ENCODE measurements around the gene CEP112.

Gene CEP112

DNA sequence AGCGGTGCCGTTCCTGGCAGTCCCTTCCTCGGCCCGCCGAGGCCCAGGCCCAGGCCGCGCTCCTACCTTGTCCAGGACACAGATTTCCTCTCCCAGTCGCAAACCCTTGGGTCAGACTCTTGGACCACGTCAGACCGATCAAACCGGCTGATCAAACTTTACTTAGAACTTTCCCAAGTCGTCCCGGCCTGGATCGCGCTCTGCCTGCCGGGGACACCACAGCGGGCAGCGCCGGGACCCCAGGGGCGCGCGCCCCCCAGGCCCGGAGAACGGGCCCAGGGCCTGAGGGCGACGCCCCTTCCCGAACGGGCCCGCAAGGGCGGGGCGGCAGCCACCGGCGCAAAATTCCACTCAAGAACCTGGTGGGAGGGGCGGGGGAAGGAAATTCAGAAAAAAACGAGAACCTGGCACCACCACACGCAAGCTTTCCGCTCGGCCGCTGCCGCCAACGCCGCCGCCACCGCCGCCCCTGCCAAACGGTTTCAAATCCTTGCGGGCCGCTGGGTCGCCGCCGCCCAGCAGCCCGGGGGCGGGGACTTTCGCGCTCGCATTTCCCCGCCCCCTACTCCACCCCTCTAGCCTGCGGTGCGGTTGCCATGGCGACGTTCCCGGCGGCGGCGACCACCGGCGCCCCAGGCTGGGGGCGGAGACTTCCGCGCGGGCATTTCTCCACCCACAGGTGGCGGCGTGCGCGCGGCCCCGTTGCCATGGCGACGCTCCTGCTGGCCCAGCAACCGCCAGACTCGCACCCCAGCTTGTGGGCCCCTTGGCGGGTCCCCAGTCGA, at the start of gene CEP112:
CEP112 (minus strand) TSS at position 541 of the 785 bp plus-strand sequence.
- peak; percentile 89 for DNase-seq

DNA sequence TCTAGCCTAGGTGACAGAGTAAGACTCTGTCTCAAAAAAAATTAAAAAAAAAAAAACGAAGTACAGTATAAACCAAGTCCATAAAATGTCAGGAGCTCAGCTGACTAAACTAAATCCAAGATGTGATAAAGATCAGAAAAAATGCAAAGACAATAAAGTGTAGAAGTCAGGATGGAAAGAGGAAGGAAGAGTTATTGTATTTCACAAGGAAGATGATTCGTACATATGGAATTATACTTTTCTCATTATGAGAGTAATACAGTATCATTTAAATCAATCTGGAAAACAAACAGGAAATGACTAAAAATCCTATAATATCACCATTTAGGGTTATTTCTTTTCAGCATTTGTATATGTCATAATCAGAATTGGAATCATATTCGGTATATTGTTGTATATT, 48.7 kb upstream of the CEP112 start:
- no peak for DNase-seq

DNA sequence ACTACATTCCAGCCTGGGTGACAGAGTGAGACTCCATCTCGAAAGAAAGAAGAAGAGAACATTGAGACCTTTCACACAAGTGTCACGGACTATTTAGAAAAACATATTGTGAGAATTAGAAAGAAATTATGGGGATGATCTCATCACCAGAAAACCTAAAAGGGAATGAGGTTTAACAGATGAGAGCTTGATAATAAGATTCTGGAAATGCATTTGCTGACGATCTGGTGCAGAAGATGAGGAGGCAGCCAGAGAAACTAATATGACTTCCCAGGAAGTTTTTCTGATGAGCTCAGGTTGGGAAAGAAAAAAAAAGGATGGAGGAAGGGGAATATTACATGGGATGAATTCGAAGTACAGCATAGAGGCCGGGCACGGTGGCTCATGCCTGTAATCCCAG, 48.1 kb upstream of the CEP112 start:
- no peak for DNase-seq

DNA sequence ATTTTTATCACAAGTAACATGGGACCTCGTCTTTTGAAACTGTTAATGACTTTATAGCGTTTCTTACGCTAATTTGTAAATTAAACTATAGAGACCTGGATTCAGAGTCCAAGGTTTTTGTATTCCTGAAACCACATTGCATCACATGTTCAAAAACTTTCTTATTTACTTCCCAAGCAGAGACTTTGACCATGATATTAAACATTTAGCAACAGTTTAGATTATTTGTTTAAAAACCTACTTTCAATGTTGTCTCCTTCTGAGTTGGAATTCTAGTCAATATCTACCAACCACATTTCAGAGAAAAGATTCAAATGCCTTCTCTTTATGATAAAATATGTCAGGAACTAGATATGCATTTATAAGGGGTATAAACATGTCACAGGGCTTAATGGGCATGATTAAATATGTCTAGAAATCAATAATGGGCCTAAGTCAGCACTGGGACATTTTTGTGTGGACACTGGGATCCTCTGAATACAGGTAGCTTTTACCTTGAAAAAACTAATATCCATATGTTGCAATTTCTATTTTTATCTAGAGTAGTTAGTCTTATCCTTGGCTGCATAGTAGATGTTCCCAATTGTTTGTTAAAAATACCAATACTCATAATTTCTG, 43.6 kb upstream of the CEP112 start:
- no peak for DNase-seq

DNA sequence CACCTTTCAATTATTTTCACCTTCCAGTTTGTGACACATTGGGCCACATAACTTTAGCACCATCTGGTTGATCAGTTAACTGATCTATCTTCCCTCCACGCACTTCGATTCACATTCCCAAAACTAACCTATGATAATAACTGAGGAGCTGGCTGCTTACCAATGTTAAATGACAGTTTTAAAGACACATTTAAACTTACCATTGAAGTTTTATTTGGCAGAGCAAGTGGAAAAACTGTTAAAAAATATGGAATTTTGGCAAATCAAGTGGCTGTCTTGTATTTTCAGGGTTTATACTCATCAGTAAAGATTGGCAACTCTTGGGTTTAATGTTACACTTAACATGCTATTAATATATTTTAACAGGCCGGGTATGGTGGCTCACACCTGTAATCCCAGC, 42.7 kb upstream of the CEP112 start:
- no peak for DNase-seq

DNA sequence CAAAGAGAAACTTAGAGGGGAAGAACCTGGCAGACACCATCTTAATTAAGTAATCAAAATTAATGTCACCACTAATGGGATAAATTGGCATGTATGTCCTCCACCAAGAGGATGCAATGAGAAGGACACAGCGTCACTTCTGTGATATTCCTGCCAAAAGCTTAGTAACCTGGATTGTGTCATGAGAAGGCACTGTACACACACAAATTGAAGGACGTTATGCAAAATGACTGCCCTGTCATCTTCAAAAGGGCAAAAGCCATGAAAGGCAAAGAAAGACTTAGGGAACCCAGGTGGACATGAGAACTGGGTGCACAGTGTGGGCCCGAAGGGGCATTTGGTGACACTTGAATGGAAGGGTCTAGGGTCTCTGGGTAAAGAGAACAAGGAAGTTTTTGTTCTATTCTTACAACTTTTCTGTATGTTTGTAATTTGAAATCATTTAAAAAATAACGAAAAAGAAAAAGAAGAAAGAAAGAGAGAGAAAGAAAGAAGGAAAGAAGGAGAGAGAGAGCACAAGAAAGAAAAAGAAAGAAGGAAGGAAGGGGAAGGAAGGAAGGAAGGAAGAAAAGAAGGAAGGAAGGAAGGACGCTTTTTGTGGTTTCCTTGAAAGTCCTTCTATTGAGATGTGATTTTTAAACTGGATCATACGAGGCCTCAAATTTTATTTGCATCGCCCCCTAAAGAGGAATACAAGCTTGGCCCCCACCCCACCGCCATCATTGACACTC, 41.3 kb upstream of the CEP112 start:
- DNase-seq = no peak

DNA sequence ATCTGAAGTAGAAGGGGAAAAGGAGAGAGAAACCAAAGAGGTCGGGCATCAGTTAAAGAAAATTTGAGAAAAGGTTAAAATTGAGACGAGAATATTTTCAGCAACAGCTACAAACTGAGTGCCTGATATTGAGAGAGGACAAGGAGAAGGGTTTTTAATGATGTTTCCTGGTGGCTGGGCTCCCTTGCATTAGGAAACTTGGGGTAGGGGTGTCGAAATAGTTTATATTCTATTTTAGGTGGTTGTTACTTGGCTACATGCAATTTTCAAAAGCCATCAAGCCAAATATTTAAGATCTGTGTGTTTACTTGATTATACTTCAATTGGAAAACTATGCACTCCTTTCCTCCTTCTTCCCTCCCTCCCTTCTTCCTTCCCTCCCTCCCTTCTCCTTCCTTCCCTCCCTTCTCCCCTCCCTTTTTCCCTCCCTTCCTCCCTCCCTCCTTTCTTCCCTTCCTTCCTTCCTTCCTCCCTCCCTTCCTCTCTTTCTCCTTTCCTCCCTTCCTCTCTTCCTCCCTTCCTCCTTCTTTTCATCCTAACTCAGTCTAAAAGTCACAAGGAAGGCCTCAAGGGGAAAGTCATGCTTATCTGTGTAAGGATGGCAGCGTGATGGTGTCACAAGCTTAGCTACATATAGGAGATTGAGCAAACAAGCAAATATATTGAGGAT, 39.1 kb upstream of the CEP112 start:
- DNase-seq = no peak

DNA sequence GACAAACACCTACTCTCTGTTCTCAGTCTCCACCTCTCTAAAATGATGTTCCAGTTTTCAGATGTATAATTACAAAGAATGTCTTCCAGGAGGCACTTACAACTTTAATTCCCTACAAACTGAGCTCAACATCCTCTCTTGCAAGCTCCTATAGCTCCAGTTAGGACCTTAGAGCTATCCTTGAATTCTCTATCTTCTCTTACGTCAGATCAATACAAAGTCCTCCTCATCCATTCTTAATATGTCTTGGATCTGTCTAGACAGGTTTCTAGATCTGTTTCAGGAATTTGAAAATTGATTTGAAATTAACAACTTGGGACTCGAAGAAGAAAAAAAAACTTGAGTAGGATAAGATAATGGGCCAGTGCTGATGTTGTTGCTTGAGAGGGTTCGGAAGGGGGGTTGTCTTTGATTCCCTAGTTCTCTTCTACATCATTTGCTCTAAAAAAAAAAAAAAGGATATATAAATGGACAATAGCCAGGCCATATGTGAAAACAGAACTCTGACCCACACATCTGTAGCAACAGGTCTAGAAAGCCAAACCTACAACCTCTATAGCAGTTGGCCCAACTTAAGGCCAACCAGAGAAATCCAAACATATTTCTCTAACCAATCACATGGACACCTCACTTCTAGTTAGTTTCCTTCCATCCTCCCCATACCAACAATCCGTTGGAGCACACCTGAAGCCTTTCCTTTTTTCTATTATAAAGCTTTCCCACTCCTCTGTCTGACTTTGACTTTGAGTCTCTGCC, 38.0 kb upstream of the CEP112 start:
- DNase-seq = no peak

DNA sequence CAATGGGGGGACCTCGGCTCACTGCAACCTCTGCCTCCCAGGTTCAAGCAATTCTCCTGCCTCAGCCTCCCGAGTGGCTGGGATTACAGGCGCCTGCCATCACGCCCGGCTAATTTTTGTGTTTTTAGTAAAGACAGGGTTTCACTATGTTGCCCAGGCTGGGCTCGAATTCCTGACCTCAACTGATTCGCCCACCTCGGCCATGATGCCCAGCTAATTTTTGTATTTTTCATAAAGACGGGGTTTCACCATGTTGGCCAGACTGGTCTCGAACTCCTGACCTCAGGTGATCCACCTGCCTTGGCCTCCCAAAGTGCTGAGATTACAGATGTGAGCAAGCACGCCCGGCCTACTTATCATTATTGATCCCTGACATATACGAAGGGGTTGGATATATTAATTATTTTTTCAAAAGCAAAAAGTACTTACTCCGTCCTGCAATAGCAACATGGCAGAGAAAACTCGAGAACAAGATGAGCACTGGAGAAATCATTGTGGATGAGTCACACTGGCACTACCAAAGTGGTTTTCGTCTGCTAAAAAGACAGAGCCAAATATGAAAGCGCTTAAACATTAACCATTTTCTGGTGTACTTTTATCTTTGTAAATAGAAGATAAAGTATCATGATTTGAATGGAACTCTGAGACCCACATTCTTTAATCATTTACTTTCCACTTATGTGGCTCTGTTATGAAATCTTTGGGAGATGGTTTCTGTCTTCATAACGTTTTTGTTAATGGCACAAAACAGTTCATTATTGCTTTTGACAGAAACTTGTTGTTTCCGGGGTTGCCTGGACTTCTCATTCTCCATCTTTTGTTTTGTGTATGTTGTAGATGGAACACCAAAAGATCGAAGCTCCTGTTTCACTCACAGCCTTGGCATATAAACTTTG, 37.2 kb upstream of the CEP112 start, which contains the start of gene APOH:
APOH (minus strand) TSS at position 529 of the 896 bp plus-strand sequence; CDS start at position 493, 36 bp downstream.
- no peak for DNase-seq

DNA sequence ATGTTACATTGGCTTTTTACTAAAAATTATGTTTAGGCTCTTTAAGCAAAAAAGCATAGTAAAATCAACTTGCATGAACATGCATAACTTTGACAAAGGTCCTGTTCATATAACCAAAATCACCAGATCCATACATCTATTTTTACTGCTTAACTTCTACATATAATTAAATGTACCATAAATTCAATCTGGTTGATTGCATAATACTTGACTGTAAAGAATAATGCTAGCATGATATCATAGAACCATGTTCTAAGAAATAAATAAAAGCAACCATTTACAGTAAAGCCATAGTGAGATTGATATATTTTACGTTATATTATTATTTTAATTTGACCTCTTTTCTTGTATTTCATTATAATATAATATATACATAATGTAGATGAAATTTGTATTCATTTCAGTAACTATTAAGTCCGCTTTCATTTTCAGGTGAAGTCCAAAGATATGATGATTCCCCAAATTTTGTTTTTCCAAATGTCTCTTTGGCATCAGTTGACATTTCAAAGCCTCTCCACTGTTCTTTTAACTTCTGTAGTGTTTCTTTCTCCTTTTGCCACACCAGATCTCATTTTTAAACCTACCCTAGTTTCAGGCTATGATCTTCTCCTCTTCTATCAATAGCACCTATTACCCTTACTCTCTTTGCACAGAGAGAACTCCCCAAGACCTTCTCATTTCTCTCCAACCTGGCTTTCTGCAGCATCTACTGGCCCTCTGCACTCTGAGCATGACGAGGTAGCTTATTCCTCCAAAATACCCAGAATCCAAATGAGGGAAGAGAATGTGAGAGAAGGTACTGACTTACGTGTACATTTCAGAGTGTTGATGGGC, 35.5 kb upstream of the CEP112 start:
- no peak for DNase-seq

DNA sequence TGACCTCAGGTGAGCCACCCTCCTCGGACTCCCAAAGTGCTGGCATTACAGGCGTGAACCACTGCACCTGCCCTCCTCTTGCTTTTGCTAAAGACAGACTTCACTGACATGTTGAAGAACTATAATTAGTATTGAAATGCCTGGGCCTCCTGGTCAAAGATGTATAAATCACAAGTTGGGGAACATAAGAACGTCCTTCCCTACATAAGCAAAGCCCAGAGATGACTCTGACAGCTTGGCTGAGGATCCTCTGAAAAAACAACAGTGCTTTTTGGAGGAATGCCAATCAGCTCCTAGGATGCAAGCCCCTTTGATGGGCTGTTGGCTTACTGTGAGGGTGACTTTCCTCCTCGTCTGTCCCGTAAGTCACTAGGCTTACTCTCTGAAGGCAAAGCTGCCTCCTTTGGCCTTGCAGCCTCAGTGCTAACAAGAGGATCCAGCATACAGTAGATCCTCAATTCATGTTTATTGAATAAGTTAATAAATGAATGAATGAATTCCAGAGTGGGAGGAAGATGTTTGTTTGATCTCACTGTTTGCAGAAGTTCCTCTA, 30.9 kb upstream of the CEP112 start:
- no peak for DNase-seq

DNA sequence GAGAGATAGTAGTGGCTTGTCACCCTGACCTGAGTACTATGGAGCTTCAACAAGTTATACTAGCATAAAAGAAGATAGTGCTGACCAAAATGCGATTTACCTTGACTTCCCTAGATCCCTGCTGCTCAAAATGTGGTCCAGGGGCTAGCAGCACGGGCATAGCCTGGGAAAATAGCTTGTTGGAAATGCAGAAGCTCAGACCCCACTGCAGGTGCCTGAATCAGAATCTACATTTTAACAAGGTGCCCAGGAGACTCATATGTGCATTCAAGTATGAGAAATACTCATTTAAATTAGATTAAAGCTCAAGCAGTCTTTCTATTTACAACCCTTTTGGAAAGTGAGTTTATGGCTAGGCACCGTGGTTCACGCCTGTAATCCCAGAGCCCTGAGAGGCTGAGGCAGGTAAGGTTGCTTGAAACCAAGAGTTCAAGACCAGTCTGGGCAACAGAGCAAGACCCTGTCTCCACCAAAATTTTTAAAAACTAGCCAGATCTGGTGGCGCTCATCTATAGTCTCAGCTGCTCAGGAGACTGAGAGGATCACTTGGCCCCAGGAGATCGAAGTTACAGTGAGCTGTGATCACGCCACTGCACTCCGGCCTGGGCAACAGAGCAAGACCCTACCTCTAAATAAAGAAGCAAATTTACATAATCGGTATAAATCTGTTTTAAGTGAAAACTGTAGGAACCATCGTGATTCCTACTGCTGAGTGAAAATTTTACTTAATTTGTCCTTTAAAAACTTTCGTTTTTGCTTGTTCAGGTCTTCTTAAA, 30.0 kb upstream of the CEP112 start:
- no peak for DNase-seq

DNA sequence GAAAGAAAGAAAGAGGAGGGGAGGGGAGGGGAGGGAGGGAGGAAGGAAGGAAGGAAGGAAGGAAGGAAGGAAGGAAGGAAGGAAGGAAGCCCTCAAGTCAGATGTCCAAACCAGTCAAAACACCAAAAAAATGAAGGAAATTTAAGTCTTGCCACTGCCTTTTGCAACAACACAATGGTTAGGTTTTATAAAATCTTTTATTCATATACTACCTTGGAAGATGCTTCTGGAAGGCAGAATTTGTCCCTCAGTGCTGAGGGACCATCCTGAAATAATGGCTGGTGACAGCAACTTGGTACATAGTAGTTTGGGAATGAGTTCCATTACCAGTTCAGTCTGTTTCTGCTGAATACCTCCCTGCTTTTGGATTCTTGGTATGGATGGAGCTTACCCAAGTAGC, 29.4 kb upstream of the CEP112 start:
- DNase-seq = no peak

DNA sequence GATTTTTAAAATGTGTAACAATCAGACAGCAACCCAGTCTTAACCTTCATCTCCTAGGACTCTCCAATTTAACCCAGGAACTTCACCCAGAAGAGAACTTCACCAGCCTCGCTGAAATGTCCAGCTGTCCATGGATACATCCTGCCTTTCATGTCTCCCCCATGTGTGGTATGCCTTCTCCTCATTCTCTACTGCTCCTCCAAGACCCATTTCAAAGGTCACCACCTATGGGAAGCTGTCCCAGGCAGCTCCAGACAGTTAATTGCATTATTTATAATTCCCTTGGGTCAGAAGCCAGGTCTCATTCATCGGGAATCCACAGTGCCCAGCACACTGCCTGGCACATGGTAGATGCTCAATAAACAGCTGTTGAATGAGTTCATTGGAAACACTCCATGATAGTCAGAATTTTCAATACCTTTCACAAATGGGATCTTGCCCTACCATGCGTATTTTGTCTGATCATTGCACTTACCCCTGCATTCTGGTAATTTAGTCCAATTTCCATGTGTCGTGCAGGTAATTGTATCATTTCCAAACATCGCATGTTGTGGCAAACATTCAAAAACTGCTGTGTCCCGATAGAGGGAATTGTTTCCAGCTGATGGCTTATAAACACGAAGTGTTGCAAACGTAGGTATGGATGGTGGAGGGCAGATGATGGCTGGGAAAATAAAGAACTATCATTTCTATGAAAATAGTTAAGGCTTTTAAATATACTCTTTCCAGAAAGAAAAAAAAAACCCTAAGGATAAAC, 28.3 kb upstream of the CEP112 start:
- no peak for DNase-seq

DNA sequence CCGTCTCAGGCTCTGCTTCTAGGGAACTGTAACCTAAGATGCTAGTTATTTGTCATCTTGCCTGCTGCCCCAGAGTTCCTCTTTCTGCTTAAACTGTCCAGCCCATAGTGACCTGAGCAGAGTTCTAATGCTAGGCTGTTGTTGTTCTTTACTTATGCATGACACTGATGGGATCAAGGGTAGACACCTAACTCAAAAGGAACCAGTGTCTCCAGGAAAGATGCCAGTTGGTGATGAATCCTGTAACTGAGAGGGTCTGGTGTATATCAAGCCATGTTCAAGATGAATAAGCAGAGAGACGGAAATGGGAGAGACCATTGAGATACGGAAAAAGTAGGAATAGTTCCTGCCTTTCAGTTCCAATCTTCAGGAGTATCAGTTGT, 23.6 kb upstream of the CEP112 start:
- DNase-seq = no peak

DNA sequence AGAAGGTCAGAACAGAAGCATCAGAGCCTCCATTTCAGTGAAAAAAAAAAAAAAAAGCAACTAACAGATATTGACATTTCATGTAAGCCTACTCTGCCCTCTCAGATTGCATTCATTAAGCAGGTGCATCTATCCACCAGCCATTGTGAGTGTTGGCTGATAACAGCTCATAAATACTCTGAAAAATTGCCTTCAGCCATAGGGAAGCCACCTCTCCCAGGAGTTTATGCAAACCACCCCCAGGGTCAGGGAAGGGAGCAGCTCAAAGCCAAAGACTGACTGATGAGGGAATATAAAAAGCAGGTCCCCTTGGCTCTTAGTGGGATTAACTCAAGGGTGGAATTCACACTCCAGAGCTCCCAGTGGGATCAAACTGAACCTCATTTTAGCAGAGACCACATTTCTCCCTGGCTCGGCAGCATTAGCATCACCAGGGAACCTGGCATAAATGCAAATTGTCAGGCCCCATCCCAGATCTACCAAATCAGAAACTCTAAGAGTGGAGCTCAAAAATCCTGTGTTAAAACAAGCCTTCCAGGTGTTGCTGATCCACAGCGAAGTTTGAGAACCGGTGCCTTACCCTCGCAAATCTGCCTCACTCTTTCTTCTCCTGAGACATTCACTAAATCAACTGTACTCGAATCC, 23.1 kb upstream of the CEP112 start:
- peak; percentile 10 for DNase-seq

DNA sequence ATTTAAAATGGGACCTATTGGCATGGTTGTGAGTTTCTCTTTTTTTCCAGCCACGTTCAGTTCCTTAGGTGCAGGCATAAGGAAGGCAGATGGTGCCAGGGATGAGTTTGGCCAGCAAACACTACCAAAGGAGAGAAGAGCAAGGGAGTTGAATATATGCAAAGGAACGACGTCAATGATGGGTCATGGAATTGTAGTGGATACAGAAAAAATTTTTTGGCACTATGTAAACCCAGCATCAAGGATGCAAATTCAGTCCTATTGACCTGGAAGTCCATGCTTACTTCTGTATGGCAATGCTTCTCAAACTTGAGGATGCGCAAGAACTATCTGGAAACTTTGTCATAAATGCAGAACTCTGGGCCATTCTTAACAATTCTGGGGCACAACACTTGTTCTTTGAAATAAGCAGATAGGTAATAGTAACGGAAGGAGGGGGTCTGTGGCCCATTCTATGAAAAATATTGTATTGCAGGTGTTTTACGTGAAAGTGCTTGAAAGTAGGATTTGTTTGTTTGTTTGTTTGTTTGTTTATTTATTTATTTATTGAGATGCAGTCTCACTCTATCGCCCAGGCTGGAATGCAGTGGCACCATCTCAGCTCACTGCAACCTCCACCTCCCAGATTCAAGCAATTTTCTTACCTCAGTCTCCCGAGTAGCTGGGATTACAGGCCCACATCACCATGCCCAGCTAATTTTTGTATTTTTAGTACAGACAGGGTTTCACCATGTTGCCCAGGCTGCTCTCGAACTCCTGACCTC, 19.3 kb upstream of the CEP112 start:
- no peak for DNase-seq

Measured in NCI-H345 (cell line).